Fibroblast of villous mesenchyme (primary cell): ENCODE data around the gene ERGIC1. TPM values are rescaled to one million over a fixed set of nuclear protein-coding genes. Genes with fewer than 3 reads are reported as not detected.

Source experiments
- DNase-seq: peaks from one replicate; pipeline ENCODE4 v3.0.0-alpha.2; 2010; ENCODE audit warnings: low read depth
- H3K4me3 ChIP-seq: 2 replicates; pipeline ENCODE4 v1.5.1; 2011; ENCODE audit warnings: low read depth, mild to moderate bottlenecking, low read length
- CTCF ChIP-seq: IDR thresholded peaks from 2 replicates; pipeline ENCODE4 v1.5.1; 2012; ENCODE audit warnings: low read depth, mild to moderate bottlenecking, low read length; ENCODE audit not compliant: insufficient read depth
- total RNA-seq: library from RNA; depleted of rRNA; stranded (reverse); fragments of >200 nt; gene quantifications from 2 replicates; pipeline ENCODE4 v1.2.3, GENCODE V29; 2012

Gene ERGIC1
- total RNA-seq, 1 donor = 139 TPM

- TF ChIP-seq CTCF = no peak
- no peak for DNase-seq
- no peak overlapping the region for H3K4me3 ChIP-seq
Observed at GRCh38 chr5:172830275-172830799, 3.7 kb upstream of the ERGIC1 start.

- TF ChIP-seq CTCF = no peak
- H3K4me3 ChIP-seq = no peak overlapping the region
- peak; percentile 90 for DNase-seq
Observed at GRCh38 chr5:172830876-172831662, 3.0 kb upstream of the ERGIC1 start.

- DNase-seq = peak; percentile 33
- H3K4me3 ChIP-seq = no peak overlapping the region
- TF ChIP-seq CTCF = no peak
Observed at GRCh38 chr5:172832383-172833315, 1.4 kb upstream of the ERGIC1 start.

- DNase-seq = no peak
- peak overlapping the region; percentile 91 for H3K4me3 ChIP-seq
- no peak for TF ChIP-seq CTCF
Observed at GRCh38 chr5:172833372-172833685, 722 bp upstream of the ERGIC1 start.

- peak; percentile 41 for DNase-seq
- TF ChIP-seq CTCF = peak; percentile 9
Observed at GRCh38 chr5:172834415-172835289, 601 bp downstream of the ERGIC1 start.

More at GRCh38 chr5:172834415-172835289, 601 bp downstream of the ERGIC1 start:
- peak overlapping the region; percentile 91 for H3K4me3 ChIP-seq
